Testis (tissue), 3 donors: ENCODE results near the gene CDC14A. TPM values are rescaled to one million over a fixed set of nuclear protein-coding genes. Genes with fewer than 3 reads are reported as not detected.

ENCODE experiments used
- DNase-seq: peaks from one replicate; pipeline ENCODE4 v3.0.0-alpha.2; 2019
- H3K27ac ChIP-seq, 2 donors: fragments of 200-600 bp; sonication (generic); one replicate each; pipeline ENCODE4 v1.5.1; 2019
- H3K27me3 ChIP-seq: fragments of 200-600 bp; sonication (generic); one replicate; pipeline ENCODE4 v1.5.1; 2019
- H3K36me3 ChIP-seq: fragments of 200-600 bp; sonication (generic); one replicate; pipeline ENCODE4 v1.5.1; 2017; ENCODE audit warnings: low read depth; ENCODE audit errors: missing control alignments
- H3K4me1 ChIP-seq: fragments of 200-600 bp; sonication (generic); one replicate; pipeline ENCODE4 v1.5.1; 2019
- H3K4me3 ChIP-seq, 2 donors: fragments of 200-600 bp; sonication (generic); one replicate each; pipeline ENCODE4 v1.5.1; 2017 to 2019
- H3K9me3 ChIP-seq: fragments of 200-600 bp; sonication (generic); one replicate; pipeline ENCODE4 v1.5.1; 2017
- POLR2A ChIP-seq: fragments of 450-650 bp; IDR thresholded peaks from one replicate; pipeline ENCODE4 v1.6.1; 2017; ENCODE audit warnings: antibody characterized with exemption, mild to moderate bottlenecking, moderate library complexity
- WGBS, 2 donors: methylation state at CpG; one replicate each; pipeline ENCODE4 v1.1.5; 2018; 5-methylcytosine and 5-hydroxymethylcytosine counted together
- intact Hi-C: fragments of 100-400 bp; cut with DNase I; formaldehyde crosslinking; loops from one replicate; pipeline ENCODE4 v1.15.1; 2023; ENCODE audit warnings: low total_unique reads
- polyA plus RNA-seq: library from polyadenylated mRNA; stranded (reverse); fragments of 350-450 nt; fragmentation: Illumina TruSeq; extraction: RNeasy Lipid Tissue Mini Kit (QIAGEN cat#74804); gene quantifications from one replicate; pipeline ENCODE4 v1.2.3, GENCODE V29; 2014; ENCODE audit warnings: low read depth, low replicate concordance; ENCODE audit not compliant: insufficient read depth
- total RNA-seq, 2 donors: library from RNA; depleted of rRNA; stranded (reverse); fragments of >200 nt; gene quantifications; one replicate each; pipeline ENCODE4 v1.2.3, GENCODE V29; 2016
- TF ChIP-seq, protein P1 (sequence below), 3 experiments: fragments of 450-650 bp in 2 of 3; fragments of 200-600 bp in 1 of 3; sonication (generic) in 1 of 3; IDR thresholded peaks; one replicate each; pipeline ENCODE4 v1.5.1; 2016 to 2019; ENCODE audit warnings: antibody characterized with exemption in 3 of 3, mild to moderate bottlenecking in 2 of 3, moderate library complexity in 1 of 3

Gene CDC14A
- total and polyA plus RNA-seq, 3 donors from 2014 or later, result 28.3 to 55.9 (median 40.6) TPM

DNA sequence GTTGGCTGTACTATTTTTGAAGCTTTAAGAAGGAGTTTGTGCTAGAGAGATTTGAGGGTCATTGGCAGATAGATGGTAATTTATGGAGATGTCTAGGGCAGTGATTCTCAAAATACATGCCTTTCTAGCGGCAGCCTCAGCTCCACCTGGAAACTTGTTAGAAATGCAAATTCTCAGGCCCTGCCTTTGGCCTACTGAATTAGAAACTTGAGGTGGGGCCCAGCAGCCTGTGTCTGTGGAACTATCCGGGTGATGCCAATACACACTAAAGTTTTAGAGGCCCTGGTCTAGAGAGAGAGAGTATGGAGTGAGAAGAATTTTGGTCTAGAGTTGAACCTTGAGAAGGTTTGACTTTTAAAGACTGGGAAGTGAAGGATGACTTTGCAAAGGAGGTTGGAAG is 82.5 kb downstream of the CDC14A start:
- H3K4me3 ChIP-seq, result no peak overlapping the region
- no peak for DNase-seq
- H3K4me1 ChIP-seq, result no peaks in the 10 kb centered on the region
- H3K27me3 ChIP-seq, result no peaks in the 10 kb centered on the region
- H3K36me3 ChIP-seq, result no peaks in the 10 kb centered on the region
- intact Hi-C loops, result no loop called here
- no peak overlapping the region for H3K27ac ChIP-seq
- no peaks in the 10 kb centered on the region for H3K9me3 ChIP-seq
- no peak for TF ChIP-seq POLR2A
- TF ChIP-seq, protein P1, sequence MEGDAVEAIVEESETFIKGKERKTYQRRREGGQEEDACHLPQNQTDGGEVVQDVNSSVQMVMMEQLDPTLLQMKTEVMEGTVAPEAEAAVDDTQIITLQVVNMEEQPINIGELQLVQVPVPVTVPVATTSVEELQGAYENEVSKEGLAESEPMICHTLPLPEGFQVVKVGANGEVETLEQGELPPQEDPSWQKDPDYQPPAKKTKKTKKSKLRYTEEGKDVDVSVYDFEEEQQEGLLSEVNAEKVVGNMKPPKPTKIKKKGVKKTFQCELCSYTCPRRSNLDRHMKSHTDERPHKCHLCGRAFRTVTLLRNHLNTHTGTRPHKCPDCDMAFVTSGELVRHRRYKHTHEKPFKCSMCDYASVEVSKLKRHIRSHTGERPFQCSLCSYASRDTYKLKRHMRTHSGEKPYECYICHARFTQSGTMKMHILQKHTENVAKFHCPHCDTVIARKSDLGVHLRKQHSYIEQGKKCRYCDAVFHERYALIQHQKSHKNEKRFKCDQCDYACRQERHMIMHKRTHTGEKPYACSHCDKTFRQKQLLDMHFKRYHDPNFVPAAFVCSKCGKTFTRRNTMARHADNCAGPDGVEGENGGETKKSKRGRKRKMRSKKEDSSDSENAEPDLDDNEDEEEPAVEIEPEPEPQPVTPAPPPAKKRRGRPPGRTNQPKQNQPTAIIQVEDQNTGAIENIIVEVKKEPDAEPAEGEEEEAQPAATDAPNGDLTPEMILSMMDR (IDR thresholded peaks at IDR 0.05), result no peak
- 79 to 89% methylated on average over 2 of the region's 2 CpGs for WGBS, 2 donors

- Histone ChIP-seq H3K27ac (no peak overlapping the region), H3K27me3 (no peaks in the 10 kb centered on the region), H3K4me1 (no peaks in the 10 kb centered on the region), H3K36me3 (no peaks in the 10 kb centered on the region), H3K4me3 (no peak overlapping the region), H3K9me3 (no peaks in the 10 kb centered on the region)
- intact Hi-C loops, result no loop called here
- no peak for DNase-seq
- TF ChIP-seq, protein P1 (IDR thresholded peaks at IDR 0.05), result no peak
- no peak for TF ChIP-seq POLR2A
- WGBS, 2 donors, result 85 to 94% methylated on average over 1 of the region's 1 CpG
Measured at GRCh38 chr1:100438375-100438774, 86.1 kb downstream of the CDC14A start.

- intact Hi-C loops, result no loop called here
- WGBS, 2 donors, result 67 to 74% methylated on average over 3 of the region's 3 CpGs
- no peak overlapping the region for H3K27ac ChIP-seq
- no peaks in the 10 kb centered on the region for H3K27me3 ChIP-seq
- peaks cover 4% of the 10 kb centered on the region for H3K4me1 ChIP-seq
- TF ChIP-seq, protein P1 (IDR thresholded peaks at IDR 0.05), result no peak
- TF ChIP-seq POLR2A, result no peak
- H3K36me3 ChIP-seq, result no peaks in the 10 kb centered on the region
- no peak for DNase-seq
- H3K4me3 ChIP-seq, result no peak overlapping the region
- no peaks in the 10 kb centered on the region for H3K9me3 ChIP-seq
Measured at GRCh38 chr1:100438789-100439188, 86.5 kb downstream of the CDC14A start.

DNA sequence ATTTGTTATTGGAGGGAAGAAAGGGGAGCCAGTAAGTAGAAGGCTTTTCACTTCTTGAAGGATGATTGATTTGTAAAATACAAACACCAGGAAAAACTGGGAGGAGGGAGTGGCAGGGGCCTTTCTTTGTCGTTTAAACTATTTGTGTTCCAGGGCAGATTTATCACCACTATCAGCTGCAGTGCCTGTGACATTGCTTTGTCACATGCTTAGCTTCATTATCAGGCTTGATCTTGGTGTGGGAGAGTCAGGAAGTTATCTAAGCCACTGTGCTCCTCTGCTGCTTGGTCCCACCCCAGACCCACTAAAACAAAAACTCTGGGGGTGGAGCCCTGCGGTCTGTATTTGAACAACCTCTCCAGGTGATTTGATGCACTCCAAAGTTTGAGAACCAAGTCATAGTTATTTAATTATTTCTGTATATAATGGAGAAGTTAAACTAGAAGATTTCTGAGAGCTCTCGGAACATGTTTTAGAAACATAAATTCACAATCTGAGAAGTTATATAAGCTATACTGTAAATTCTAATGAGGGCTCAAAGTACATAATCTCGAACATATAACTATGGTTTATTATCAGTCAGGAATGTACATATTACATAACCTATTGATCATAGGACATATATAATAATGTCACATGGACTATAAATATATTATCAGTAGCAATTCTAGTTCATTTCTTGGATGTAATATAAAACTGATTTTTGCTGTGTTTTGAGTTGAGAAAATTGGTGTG is 87.9 kb downstream of the CDC14A start:
- no peak overlapping the region for H3K4me3 ChIP-seq
- TF ChIP-seq POLR2A, result no peak
- TF ChIP-seq, protein P1 (IDR thresholded peaks at IDR 0.05), result no peak
- 60 to 65% methylated on average over 4 of the region's 4 CpGs for WGBS, 2 donors
- H3K4me1 ChIP-seq, result peaks cover 10% of the 10 kb centered on the region
- H3K27me3 ChIP-seq, result no peaks in the 10 kb centered on the region
- intact Hi-C loops, result no loop called here
- DNase-seq, result no peak
- H3K27ac ChIP-seq, result no peak overlapping the region
- no peaks in the 10 kb centered on the region for H3K36me3 ChIP-seq
- H3K9me3 ChIP-seq, result no peaks in the 10 kb centered on the region

DNA sequence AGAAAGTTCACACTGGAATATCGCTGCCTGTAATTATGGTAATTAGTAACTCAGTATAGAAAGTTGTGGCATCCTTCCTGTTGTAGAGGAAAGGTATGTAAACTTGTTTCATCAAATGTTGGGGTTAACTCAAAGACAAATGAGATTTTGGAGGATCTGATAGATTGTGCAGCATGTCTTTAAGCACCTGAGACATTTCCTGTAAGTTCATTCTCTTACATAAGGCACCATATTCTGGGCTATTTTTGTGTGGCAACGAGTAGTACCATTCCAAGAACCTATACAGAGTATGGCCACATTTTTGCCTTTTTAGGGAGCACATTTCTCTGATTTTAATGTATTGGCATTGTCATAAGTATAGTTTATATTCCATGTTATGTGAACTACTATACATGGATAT is 88.8 kb downstream of the CDC14A start:
- no peaks in the 10 kb centered on the region for H3K9me3 ChIP-seq
- intact Hi-C loops, result no loop called here
- H3K4me1 ChIP-seq, result peaks cover 10% of the 10 kb centered on the region
- WGBS, 2 donors, result 92% methylated on average over 2 of the region's 2 CpGs
- no peaks in the 10 kb centered on the region for H3K27me3 ChIP-seq
- H3K36me3 ChIP-seq, result no peaks in the 10 kb centered on the region
- DNase-seq, result no peak
- H3K27ac ChIP-seq, result no peak overlapping the region
- TF ChIP-seq POLR2A, result no peak
- TF ChIP-seq, protein P1 (IDR thresholded peaks at IDR 0.05), result no peak
- H3K4me3 ChIP-seq, result no peak overlapping the region
